Measurements from ENCODE around the gene CD300H.

CD300H gene

GRCh38 chr17:74567397-74567796 is at the start of gene CD300H:
Gene CD300H, minus strand, starts transcription at chr17:74567509.
- Histone ChIP-seq H3K4me3 (ENCODE audit: low read depth, low read length, poor library complexity, severe bottlenecking) (no peak within 1 kb of the TSS), H3K9ac (ENCODE audit: low read length) (no peak within 1 kb of the TSS), H3K36me3 (ENCODE audit: insufficient read depth, low read length) (no peaks in the 10 kb centered on the region), H3K79me2 (ENCODE audit: insufficient read depth, low read length) (no peaks in the 10 kb centered on the region), H3K4me2 (ENCODE audit: low read length) (no peak within 1 kb of the TSS), H3K9me3 (ENCODE audit: low read length) (no peaks in the 10 kb centered on the region), H2AFZ (ENCODE audit: low read length) (no peak within 1 kb of the TSS), H3K27ac (ENCODE audit: low read depth, low read length, poor library complexity, severe bottlenecking) (no peak within 1 kb of the TSS), H4K20me1 (ENCODE audit: insufficient read depth, low read length) (no peaks in the 10 kb centered on the region), H3K4me1 (ENCODE audit: insufficient read depth, low read length, severe bottlenecking) (no peaks in the 10 kb centered on the region), H3K27me3 (ENCODE audit: insufficient read depth, low read length) (no peaks in the 10 kb centered on the region), H3K9me2 (ENCODE audit: low read depth, low read length) (no peaks in the 10 kb centered on the region), H3F3A (ENCODE audit: insufficient read depth, low read length) (no peaks in the 10 kb centered on the region)
- TF ChIP-seq EZH2 (IDR thresholded peaks at IDR 0.05; ENCODE audit: borderline replicate concordance, low read length) = no peak
- TF ChIP-seq, protein P1, sequence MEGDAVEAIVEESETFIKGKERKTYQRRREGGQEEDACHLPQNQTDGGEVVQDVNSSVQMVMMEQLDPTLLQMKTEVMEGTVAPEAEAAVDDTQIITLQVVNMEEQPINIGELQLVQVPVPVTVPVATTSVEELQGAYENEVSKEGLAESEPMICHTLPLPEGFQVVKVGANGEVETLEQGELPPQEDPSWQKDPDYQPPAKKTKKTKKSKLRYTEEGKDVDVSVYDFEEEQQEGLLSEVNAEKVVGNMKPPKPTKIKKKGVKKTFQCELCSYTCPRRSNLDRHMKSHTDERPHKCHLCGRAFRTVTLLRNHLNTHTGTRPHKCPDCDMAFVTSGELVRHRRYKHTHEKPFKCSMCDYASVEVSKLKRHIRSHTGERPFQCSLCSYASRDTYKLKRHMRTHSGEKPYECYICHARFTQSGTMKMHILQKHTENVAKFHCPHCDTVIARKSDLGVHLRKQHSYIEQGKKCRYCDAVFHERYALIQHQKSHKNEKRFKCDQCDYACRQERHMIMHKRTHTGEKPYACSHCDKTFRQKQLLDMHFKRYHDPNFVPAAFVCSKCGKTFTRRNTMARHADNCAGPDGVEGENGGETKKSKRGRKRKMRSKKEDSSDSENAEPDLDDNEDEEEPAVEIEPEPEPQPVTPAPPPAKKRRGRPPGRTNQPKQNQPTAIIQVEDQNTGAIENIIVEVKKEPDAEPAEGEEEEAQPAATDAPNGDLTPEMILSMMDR (IDR thresholded peaks at IDR 0.05; ENCODE audit: low read length) = no peak

- Histone ChIP-seq H3F3A (ENCODE audit: insufficient read depth, low read length) (no peaks in the 10 kb centered on the region), H3K27ac (ENCODE audit: low read depth, low read length, poor library complexity, severe bottlenecking) (no peak overlapping the region), H3K79me2 (ENCODE audit: insufficient read depth, low read length) (no peaks in the 10 kb centered on the region), H4K20me1 (ENCODE audit: insufficient read depth, low read length) (no peaks in the 10 kb centered on the region), H3K4me3 (ENCODE audit: low read depth, low read length, poor library complexity, severe bottlenecking) (no peak overlapping the region), H3K9ac (ENCODE audit: low read length) (no peak overlapping the region), H3K27me3 (ENCODE audit: insufficient read depth, low read length) (no peaks in the 10 kb centered on the region), H3K4me2 (ENCODE audit: low read length) (no peak overlapping the region), H3K9me3 (ENCODE audit: low read length) (no peaks in the 10 kb centered on the region), H2AFZ (ENCODE audit: low read length) (no peak overlapping the region), H3K4me1 (ENCODE audit: insufficient read depth, low read length, severe bottlenecking) (no peaks in the 10 kb centered on the region), H3K36me3 (ENCODE audit: insufficient read depth, low read length) (no peaks in the 10 kb centered on the region), H3K9me2 (ENCODE audit: low read depth, low read length) (no peaks in the 10 kb centered on the region)
- no peak for TF ChIP-seq EZH2 (IDR thresholded peaks at IDR 0.05; ENCODE audit: borderline replicate concordance, low read length)
- TF ChIP-seq, protein P1 (IDR thresholded peaks at IDR 0.05; ENCODE audit: low read length) = no peak
Observed at GRCh38 chr17:74616696-74617095, 49.4 kb upstream of the CD300H start.

DNA sequence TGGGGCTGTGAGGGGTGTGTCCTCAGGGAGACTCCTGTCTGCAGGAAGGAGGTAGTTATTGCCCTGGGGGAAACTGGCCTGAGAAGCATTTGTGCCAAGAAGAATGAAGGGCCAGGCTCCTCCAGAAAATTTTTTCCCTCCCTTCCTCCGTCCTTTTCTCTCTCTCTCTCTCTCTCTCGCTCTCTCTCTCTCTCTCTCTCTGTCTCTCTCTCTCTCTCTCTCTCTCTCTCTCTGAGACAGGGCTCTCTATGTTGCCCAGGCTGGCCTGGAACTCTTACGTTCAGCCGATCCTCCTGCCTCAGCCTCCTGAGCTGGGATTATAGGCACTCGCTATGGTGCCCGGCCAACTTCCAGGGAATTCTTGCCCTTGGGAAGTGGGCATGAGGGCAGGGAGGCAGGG is 44.7 kb upstream of the CD300H start:
- no peaks in the 10 kb centered on the region for H3K4me1 ChIP-seq (ENCODE audit: insufficient read depth, low read length, severe bottlenecking)
- no peak for TF ChIP-seq EZH2 (IDR thresholded peaks at IDR 0.05; ENCODE audit: borderline replicate concordance, low read length)
- TF ChIP-seq, protein P1 (IDR thresholded peaks at IDR 0.05; ENCODE audit: low read length) = no peak
- H3K9me3 ChIP-seq (ENCODE audit: low read length) = no peaks in the 10 kb centered on the region
- no peak overlapping the region for H3K27ac ChIP-seq (ENCODE audit: low read depth, low read length, poor library complexity, severe bottlenecking)
- H4K20me1 ChIP-seq (ENCODE audit: insufficient read depth, low read length) = no peaks in the 10 kb centered on the region
- no peak overlapping the region for H3K4me2 ChIP-seq (ENCODE audit: low read length)
- H2AFZ ChIP-seq (ENCODE audit: low read length) = no peak overlapping the region
- no peaks in the 10 kb centered on the region for H3F3A ChIP-seq (ENCODE audit: insufficient read depth, low read length)
- H3K36me3 ChIP-seq (ENCODE audit: insufficient read depth, low read length) = no peaks in the 10 kb centered on the region
- no peak overlapping the region for H3K9ac ChIP-seq (ENCODE audit: low read length)
- H3K27me3 ChIP-seq (ENCODE audit: insufficient read depth, low read length) = no peaks in the 10 kb centered on the region
- H3K79me2 ChIP-seq (ENCODE audit: insufficient read depth, low read length) = no peaks in the 10 kb centered on the region
- no peak overlapping the region for H3K4me3 ChIP-seq (ENCODE audit: low read depth, low read length, poor library complexity, severe bottlenecking)
- no peaks in the 10 kb centered on the region for H3K9me2 ChIP-seq (ENCODE audit: low read depth, low read length)
